T-helper 1 cell treated with Interleukin-12 subunit alpha and Interleukin-12 subunit beta and Interleukin-4 antibody, amounts not matched to agents 30 ng/mL and 1 ng/mL, for 36 hours (primary cell): ENCODE measurements around the gene STPG2. TPM values are rescaled to one million over a fixed set of nuclear protein-coding genes. Genes with fewer than 3 reads are reported as not detected.

ENCODE experiments used
- intact Hi-C: fragments of 100-400 bp; cut with micrococcal nuclease; formaldehyde crosslinking; loops from one replicate; pipeline ENCODE4 v1.15.1; 2024
- total RNA-seq: library from RNA; stranded (reverse); gene quantifications from 2 replicates; pipeline ENCODE4 v1.2.3, GENCODE V29; 2022

The STPG2 gene
- total RNA-seq = 0.12 TPM in 1 of 2 replicates, not detected in the other

DNA sequence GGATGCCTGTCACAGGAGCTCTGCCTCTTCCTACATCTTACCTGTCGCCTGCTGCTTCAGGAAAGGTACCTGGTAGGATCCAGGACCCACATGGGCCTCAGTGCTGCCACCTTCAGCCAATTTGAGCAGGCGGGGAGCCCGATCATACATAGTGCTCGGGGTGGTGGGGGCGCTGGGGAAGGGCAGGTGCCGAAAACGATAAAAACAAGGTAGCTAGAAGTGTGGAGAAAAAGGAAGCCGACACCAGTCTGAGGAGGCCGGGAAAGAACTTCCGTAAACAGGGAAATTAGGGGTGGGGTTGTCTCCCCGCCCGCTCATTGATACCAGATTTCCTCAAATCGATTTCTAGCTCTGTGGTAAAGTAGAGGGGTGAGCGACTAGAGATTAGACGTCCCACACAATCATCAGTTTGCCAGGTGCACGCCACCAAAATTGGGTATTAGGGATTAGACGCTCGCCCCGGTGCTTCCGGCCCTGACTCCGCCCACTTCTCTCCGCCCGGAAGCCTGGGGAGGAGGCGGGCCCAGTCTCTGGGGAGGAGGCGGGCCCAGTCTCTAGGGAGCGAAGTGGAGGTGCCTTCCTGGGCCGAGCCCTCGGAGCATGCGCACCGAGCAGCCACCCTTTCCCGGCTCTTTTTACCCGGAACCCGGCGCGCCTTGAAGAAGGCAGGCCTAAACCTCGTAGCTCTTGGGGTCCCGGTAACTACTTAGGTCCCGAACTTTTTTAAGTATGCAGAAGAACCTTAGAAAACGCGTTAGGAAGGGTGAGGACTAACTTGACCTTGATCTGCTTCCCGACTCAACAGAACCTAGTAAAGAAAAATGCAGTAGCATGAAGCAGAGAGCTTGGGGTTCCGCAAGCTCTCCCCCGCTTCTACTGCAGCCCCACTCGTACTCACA lies at the start of gene STPG2:
Gene STPG2, minus strand, starts transcription at position 476 of the 899 bp plus-strand sequence.
- intact Hi-C loops = loop anchor here (1.0 to 5.0 kb wide), 17 partner anchors 10 to 1804 kb away; partner anchors contain the start of genes ADH5, DNAJB14, EIF4E and LAMTOR3

DNA sequence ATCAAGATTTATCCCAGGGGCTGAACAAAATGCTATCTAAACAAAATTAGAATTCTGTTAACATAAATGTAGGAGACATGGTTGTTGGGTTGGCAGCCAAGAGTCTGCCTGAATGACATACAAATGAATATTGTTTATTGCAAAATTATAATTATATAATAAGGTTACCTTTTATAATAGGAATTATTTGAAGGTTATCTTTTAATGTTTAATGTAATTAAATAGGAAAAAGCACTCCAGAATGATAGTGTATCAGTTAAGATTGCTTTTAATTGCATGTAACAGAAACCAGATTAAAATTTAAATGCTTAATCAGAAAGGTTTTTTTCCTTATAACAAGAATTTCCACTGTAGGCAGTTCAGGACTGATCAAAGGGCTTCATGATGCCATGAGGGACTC lies 42.0 kb upstream of the STPG2 start:
- intact Hi-C loops = no loop called here

DNA sequence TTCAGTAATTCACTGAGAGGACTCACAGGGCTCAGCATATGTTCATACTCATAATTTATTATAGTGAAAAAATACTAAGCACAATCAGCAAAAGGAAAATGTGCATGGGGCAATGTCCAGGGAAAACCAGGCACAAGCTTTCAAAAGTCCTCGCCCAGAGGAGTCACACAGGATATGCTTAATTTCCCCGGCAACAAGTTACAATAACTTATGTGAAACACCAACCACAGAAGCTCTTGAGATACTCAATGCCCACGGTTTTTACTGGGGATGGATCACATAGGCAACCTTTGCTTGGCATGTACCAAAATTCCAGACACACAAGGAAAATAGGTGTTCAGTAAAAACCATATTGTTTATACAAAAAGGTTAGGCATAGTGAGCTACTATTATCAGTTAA lies 38.5 kb upstream of the STPG2 start:
- intact Hi-C loops = no loop called here

DNA sequence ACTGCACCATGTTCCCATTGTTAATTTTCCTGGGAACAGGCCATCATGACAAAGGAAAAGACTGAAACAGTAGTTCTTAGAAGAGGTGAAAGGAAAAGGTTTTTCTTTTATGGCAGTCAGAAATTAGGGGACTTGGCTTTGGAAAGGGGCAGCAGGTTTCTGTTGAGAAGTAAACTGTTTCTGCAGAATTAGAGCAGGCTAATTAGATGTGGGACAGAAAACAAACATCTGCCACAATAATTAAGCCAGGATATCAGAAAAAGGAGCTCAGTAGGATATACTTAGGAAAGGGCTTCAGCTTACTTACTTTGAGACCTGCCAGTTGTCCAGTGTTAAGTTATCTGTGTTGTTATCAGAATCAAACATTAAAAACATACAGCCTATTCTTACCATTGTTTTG lies 36.7 kb upstream of the STPG2 start:
- intact Hi-C loops = no loop called here

DNA sequence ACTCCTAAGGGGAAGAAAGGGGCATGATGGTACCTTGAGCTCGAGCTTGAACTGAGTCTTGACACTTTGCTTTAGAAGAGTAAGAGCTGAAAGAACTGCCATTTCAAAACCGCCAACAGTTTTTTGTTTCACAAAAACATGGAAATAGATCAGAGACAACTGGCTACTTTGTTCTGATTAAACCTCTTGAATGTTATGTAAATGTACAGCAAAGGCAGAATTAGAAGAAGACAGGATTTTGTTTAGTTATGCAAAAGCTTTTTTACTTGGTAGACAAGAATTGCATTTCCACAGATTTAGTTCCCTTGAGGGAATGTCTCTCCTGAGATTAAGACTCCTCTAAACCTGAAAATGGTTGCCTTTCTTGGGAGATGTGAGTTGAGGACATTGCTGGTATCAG lies 33.3 kb upstream of the STPG2 start:
- intact Hi-C loops = no loop called here

DNA sequence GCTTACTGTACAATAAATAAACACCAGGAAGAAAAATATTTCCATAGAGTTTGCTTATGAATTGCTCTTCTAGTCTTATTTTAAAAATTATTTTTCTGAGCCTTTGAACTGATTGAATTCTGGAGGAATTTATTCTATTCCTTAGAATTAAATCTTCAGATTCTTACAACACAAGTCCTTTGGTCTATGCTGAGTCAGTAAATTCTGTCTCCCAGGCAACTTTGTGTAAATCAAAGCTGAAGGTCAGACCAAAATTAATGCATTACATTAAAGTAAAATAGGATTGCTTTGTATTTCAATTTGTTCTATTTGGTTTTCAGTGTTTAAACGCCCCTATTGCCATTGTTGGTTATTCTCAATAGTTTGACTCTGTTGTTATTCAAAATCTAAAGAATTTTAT lies 26.8 kb upstream of the STPG2 start:
- intact Hi-C loops = no loop called here

DNA sequence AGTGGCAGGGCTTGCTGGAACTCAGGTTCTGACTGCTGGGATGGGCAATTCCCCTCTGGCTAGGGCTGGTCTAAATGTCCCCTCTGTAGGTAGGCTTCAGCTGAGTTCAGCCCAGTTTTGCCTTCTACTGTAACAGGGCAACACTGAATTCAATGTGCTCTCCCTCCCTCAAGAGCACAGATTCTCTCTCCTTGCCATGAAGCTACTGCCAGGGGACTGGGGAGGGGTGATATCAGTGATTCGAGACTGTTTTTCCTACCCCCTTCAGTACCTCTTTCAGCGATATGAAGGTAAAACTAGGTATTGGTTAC lies 23.4 kb upstream of the STPG2 start:
- intact Hi-C loops = no loop called here

DNA sequence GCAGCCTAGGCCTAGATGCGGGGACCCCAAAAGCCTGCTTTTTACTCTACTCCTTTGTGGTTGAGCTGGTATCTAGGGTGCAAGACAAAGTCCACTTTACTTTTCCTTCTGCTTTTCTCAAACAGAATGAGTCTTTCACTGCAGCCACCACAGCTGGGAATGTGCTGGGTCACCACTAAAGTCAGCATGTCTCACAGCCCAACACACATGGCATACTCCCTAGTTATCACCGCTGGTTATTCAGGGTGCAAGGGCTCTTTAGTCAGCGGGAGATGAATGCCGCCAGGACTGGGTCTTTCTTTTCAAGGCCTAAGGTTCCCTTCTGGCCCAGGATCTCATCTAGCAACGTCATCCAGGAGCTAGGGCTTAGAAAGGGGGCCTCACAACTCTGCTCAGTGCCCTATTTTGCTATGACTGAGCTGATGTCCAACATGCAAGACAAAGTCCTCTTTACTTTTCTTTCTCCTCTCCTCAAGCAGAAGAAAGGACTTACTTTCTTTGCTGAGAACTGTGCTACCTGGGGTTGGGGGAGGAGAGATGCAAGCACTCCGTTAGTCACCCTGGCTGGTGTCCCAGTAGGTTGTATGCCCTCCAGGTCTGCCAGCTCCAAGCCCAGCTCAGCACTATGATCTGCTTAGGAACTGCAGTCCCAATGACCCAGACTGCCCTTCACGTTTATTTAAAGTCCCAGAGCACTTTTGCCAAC lies 22.9 kb upstream of the STPG2 start:
- intact Hi-C loops = no loop called here

DNA sequence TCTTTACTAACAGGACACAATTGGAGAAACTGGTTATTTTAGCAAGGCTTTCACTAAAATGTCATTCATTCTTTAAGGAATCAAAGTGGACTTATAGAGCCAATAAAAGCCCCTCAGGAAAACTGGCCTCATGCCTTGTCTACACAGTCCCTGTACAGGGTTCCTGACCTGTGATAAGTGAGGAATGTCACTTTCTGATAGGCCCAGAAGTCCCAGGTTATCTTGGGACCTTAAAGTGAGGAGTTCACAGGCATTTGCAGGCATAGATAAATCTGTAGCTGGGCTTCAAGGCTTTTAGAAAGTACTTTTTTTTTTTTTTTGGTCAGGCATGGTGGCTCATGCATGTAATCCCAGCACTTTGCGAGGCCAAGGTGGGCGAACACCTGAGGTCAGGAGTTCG lies 19.4 kb upstream of the STPG2 start:
- intact Hi-C loops = no loop called here

DNA sequence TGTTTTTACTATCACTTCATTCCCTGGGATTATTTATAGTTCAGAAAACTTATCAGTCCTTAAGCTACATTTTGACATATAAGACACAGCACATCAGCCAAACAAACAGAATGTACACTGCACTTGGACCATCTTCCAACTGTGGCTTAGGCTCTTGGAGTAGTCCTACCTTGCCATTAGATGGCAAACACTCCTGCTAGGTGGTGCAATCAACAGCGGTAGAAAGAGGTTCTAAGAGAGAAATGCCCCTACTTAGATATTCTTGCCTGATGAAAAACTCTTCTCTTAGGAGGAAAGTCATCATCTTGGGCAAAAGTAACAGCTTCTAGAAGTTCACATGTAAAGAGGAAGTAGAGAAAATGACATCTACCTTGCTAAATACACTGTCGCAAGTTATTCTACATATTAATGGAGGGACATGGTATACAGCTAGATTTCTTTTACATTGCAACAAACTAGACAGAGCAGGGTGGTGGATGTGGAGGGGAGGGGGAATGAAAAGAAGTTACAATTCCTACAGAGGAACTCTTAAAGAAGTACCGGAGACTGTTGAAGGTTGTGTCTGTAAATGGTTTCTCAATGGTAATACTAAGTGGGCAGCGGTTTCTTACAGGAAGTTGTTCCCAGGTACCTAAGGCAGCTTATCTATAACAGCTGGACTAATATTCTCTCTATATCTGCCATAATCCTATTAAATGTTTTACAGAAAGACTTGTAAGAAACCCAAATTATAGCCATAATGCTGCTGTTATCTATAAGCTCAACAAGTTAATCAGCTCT lies 8.1 kb upstream of the STPG2 start:
- intact Hi-C loops = no loop called here

DNA sequence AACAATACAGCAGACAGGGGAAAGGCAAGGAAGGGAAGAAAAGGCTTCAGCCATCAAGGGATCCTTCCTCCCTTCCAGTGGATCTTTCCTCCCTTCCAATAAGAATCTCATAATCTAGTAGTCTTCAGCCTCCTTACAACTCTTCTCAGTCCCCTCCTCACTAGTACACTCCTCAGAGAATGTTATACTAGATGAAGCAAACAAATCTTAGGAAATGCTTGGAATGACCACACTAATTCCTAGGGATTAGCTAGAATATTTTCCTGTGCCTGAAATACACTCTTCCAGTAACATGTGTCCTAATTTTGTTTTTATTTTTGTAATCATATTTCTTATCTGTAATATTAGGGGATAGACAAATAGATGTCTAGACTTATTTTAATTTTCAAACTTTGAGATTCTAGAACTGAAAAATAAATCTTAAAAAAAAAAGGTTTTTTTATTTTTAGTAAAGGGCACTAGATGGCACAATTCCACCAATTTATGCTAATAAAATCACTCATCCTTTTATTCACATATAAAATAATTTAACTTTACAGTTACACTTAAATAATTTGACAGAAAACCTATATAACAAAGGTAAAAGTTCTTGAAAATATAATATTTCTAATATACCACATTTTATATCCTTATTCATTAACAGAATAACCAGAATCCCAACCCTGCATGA lies 7.0 kb upstream of the STPG2 start:
- intact Hi-C loops = loop anchor here (1.0 kb wide), 1 partner anchor 1255 kb away; no protein-coding TSS in a partner anchor

DNA sequence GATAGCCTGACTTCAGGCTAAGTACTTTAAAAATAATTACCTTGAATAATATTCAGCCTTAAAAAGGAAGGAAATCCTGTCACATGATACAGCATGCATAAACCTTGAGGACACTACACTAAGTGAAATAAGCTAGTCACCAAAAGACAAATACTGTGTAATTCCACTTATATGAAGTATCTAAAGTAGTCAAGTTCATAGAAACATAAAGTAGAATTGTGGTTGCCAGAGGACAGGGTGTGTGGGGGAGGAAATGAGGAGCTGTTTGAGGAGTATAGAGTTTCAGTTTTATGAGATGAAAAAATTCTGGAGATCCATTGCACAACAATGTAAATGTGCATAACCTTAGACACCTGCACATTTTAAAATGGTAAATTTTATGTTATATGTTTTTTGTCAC lies 5.6 kb upstream of the STPG2 start:
- intact Hi-C loops = no loop called here

DNA sequence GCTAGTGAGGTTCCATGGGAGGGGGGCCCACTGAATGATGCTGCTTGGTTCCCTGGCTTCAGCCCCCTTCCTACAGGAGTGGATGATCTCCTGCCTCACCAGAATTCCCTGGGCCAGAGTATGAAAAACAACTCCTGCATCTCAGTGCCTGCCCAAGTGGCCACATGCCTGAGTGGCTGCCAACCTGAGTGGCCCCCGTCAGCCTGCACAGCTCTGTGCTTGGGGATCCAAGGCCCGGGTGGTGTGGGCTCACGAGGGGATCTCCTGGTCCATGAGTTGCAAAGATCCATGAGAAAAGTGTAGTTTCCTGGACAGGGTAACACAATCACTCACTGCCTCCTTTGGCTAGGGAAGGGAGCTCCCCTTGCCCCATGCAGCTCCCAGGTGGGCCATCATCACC lies 17.1 kb downstream of the STPG2 start:
- intact Hi-C loops = no loop called here

DNA sequence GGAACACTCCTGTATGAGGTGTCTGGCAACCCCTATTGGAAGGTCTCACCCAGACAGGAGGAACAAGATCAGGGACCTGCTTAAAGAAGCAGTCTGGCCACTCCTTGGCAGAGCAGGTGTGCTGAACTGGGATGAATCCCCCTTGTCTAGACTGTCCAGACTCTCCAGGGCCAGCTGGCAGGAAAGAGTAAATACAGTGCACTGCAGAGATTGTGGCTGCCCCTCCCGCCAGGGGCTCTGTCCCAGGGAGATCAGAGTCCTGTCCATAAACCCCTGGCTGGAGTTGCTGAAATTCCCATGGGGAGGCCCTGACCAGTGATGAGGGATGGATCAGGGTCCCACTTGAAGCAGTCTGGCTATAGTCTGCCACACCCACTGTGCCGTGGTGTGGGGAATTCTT lies 17.7 kb downstream of the STPG2 start:
- intact Hi-C loops = no loop called here

DNA sequence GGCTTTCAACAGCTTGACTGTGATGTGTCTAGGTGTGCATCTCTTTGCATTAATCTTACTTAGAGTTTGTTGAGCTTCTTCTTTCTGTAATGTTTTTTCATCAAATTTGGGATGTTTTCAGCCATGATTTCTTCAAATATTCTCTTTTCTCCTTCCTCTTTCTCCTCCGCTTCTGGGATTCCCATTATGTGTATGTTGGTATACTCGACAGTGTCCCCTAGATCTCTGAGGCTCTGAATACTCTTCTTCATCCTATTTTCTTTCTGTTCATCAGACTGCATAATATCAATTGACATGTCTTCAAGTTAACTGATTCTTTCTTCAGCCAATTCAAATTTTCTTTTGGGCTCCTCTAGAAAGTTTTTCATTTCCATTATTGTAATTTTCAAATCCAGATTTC lies 25.9 kb downstream of the STPG2 start:
- intact Hi-C loops = no loop called here

DNA sequence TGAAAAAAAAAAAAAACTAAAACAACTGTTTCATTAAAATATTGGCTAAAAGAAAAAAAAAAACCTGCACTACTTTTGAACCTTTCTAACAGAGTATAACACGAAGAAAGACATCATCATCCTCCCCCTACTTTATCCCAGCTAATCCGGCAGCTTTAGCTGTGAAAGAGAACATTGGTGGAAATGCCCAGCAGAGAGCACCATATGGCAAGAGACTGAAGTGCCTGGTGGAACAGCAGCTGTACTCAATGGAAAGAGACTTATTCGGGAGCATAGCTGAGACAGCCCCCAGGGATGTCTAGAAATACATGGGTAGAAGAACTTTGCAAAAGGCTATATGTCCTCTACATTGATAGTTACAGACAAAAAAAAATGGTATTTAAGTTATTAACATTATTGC lies 30.3 kb downstream of the STPG2 start:
- intact Hi-C loops = loop anchor here (1.0 kb wide), 1 partner anchor 1292 kb away; no protein-coding TSS in a partner anchor

DNA sequence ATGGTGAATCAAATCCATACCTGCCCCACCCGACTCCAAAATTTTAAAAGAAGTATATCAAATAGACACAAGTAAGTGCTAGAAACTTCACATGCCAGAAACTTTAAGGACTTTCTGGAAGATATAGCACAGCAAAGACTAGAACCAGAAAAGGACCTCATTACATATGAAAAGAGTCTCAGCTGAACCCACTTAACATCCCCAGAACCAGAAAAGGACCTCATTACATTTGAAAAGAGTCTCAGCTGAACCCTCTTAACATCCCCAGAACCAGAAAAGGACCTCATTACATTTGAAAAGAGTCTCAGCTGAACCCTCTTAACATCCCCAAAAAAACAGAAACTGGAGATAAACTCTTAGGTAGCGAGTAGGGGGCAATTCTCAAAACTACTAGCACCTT lies 32.3 kb downstream of the STPG2 start:
- intact Hi-C loops = no loop called here

DNA sequence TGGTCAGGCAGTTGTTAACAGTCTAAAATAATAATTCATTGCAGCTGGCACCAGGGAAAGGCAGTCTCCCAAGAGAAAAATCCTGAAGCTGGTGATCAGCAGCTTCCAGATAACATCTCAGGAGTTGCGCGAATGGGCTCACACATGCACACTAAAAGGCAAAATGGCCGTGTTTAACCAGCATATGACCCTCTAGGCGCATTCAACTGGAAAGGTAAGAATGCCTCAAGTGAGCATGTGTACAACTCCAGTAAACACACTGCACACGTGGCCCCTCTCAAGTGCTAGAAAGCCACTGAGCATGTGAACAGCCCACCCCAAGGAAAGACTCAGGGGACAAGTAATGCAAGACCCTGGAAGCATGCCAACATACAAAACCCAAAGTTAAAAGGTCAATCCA lies 33.1 kb downstream of the STPG2 start:
- intact Hi-C loops = no loop called here

DNA sequence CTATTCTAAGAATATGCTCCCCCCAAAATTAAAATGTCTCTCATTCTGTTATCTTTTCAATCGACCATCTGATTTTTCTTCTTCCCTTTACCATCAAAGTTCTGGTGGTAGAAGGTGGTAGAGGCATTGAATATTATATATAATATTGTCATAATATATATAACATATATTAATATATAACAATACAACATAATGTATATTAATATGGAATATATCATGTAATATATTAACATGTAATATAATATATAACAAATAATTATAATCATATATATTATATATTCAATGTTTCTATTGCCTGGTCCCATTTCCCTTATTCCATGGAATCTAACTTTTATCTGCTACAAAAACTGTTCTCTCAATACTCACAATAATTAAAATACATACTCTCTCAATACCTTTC lies 40.6 kb downstream of the STPG2 start:
- intact Hi-C loops = no loop called here

DNA sequence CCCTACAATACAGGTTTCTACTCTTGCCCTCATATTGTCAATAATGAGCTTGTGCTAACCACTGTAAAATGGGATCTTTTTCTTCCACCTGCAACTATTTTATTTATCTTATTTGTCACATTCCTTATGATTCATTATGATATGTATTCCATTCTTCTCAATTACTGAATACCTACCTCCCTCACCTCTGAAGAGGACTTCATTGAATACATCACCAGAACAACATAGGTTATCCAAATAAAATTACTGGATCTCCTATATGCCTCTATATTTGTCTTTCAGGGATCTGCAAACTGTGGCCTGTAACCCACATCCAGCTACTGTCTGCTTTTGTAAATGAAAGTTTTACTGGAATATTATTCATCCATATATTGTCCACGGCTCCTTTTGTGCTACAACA lies 41.3 kb downstream of the STPG2 start:
- intact Hi-C loops = no loop called here

DNA sequence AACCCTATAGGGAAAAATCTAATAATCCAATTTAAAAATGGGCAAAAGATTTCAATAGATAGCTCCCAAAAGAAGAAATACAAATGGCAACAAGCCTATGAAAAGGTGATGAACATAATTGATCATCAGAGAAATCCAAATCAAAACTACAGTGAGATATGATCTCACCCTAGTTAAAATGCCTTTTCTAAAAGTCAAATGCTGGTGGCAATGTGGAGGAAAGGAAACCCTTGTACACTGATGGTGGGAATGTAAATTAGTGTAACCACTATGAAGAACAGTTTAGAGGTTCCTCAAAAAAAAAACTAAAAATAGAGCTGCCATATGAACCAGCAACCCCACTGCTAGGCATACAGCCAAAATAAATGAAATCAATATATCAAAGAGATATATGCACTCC lies 44.5 kb downstream of the STPG2 start:
- intact Hi-C loops = no loop called here
